ENCODE results near the gene SHB. TPM values are rescaled to one million over a fixed set of nuclear protein-coding genes. Genes with fewer than 3 reads are reported as not detected.

Gene SHB
- total RNA-seq, 4 donors from 2014 or later: 27.6 to 42.6 (median 34.5) TPM

GRCh38 chr9:38103340-38103739 is 34.3 kb upstream of the SHB start:
- no peak for TF ChIP-seq POLR2A (IDR thresholded peaks at IDR 0.05)
- TF ChIP-seq CTCF (IDR thresholded peaks at IDR 0.05): no peak
- intact Hi-C loops (cut with DNase I; ENCODE audit: low total_unique reads): no loop called here
- 74% methylated on average over 2 of the region's 2 CpGs for WGBS, 2 donors
- no peak for DNase-seq (ENCODE audit: low spot score in 2 of 2)
- H3K4me3 ChIP-seq (ENCODE audit: low read depth, poor library complexity, severe bottlenecking): no peak overlapping the region

- WGBS, 2 donors: 88 to 92% methylated on average over 5 of the region's 5 CpGs
- DNase-seq (ENCODE audit: low spot score in 2 of 2): no peak
- no peak overlapping the region for H3K4me3 ChIP-seq (ENCODE audit: low read depth, poor library complexity, severe bottlenecking)
- TF ChIP-seq CTCF (IDR thresholded peaks at IDR 0.05) (no peak), POLR2A (IDR thresholded peaks at IDR 0.05) (no peak)
- intact Hi-C loops (cut with DNase I; ENCODE audit: low total_unique reads): no loop called here
Measured at GRCh38 chr9:38101423-38101822, 32.4 kb upstream of the SHB start.

GRCh38 chr9:38096238-38096805 is 27.3 kb upstream of the SHB start:
- DNase-seq (ENCODE audit: low spot score in 2 of 2): peak; percentile 80 to 85
- intact Hi-C loops (cut with DNase I; ENCODE audit: low total_unique reads): no loop called here
- no peak overlapping the region for H3K4me3 ChIP-seq (ENCODE audit: low read depth, poor library complexity, severe bottlenecking)
- 67 to 68% methylated on average over 5 of the region's 5 CpGs for WGBS, 2 donors
- TF ChIP-seq POLR2A (IDR thresholded peaks at IDR 0.05) (no peak), CTCF (IDR thresholded peaks at IDR 0.05) (no peak)

- peak in 1 of 2 donors; percentile 26 for DNase-seq (ENCODE audit: low spot score in 2 of 2)
- no peak overlapping the region for H3K4me3 ChIP-seq (ENCODE audit: low read depth, poor library complexity, severe bottlenecking)
- 88 to 93% methylated on average over 4 of the region's 4 CpGs for WGBS, 2 donors
- intact Hi-C loops (cut with DNase I; ENCODE audit: low total_unique reads): no loop called here
- TF ChIP-seq CTCF (IDR thresholded peaks at IDR 0.05): no peak
- no peak for TF ChIP-seq POLR2A (IDR thresholded peaks at IDR 0.05)
Measured at GRCh38 chr9:38094165-38094564, 25.1 kb upstream of the SHB start.

GRCh38 chr9:38092656-38093055 is 23.6 kb upstream of the SHB start:
- H3K4me3 ChIP-seq (ENCODE audit: low read depth, poor library complexity, severe bottlenecking): no peak overlapping the region
- WGBS, 2 donors: 79 to 89% methylated on average over 2 of the region's 2 CpGs
- DNase-seq (ENCODE audit: low spot score in 2 of 2): no peak
- intact Hi-C loops (cut with DNase I; ENCODE audit: low total_unique reads): no loop called here
- no peak for TF ChIP-seq POLR2A (IDR thresholded peaks at IDR 0.05)
- no peak for TF ChIP-seq CTCF (IDR thresholded peaks at IDR 0.05)

- 96 to 98% methylated on average over 5 of the region's 5 CpGs for WGBS, 2 donors
- H3K4me3 ChIP-seq (ENCODE audit: low read depth, poor library complexity, severe bottlenecking): no peak overlapping the region
- peak in 1 of 2 donors; percentile 76 for DNase-seq (ENCODE audit: low spot score in 2 of 2)
- intact Hi-C loops (cut with DNase I; ENCODE audit: low total_unique reads): no loop called here
- TF ChIP-seq CTCF (IDR thresholded peaks at IDR 0.05) (no peak), POLR2A (IDR thresholded peaks at IDR 0.05) (no peak)
Measured at GRCh38 chr9:38092200-38092524, 23.1 kb upstream of the SHB start.

All from lower leg skin (tissue), 4 donors.